AG04450 (cell line): ENCODE measurements around the gene PROSER1. TPM values are rescaled to one million over a fixed set of nuclear protein-coding genes. Genes with fewer than 3 reads are reported as not detected.
A peak's percentile ranks its signal among the peaks of the same experiment; 100 is the strongest.

Experiments used
- CTCF ChIA-PET: fragments of 300-600, 350-600 bp; formaldehyde crosslinking; extraction: SDS; loops from one replicate; lab custom pipeline; 2022; ENCODE audit warnings: antibody characterized with exemption, inconsistent platforms; lab: Charles Lee
- POLR2A ChIA-PET: fragments of 350-600 bp; formaldehyde crosslinking; extraction: SDS; loops from one replicate; lab custom pipeline; 2021; ENCODE audit warnings: antibody characterized with exemption, inconsistent platforms; lab: Yijun Ruan, JAX
- DNase-seq: peaks from one replicate; pipeline ENCODE4 v3.0.0-alpha.2; 2011; ENCODE audit warnings: low read depth, low spot score
- H3K27ac ChIP-seq: one replicate; pipeline ENCODE4 v1.5.1; 2012; ENCODE audit warnings: low read depth, low read length, control low read depth
- H3K27me3 ChIP-seq: one replicate; pipeline ENCODE4 v1.6.0; 2012; ENCODE audit warnings: low read length; ENCODE audit not compliant: control insufficient read depth, insufficient read depth
- H3K4me3 ChIP-seq: 2 replicates; pipeline ENCODE4 v1.5.1; 2011; ENCODE audit warnings: mild to moderate bottlenecking, low read depth, low read length, control low read depth
- H3K9me3 ChIP-seq: 2 replicates; pipeline ENCODE4 v1.5.1; 2012; ENCODE audit warnings: low read length; ENCODE audit not compliant: control insufficient read depth, insufficient read depth
- polyA plus RNA-seq: library from polyadenylated mRNA; depleted of rRNA; stranded (reverse); fragments of >200 nt; gene quantifications from 2 replicates; pipeline ENCODE4 v1.2.3, GENCODE V29; 2011
- TF ChIP-seq, protein P1 (sequence below): IDR thresholded peaks from 2 replicates; pipeline ENCODE4 v1.5.1; 2011; ENCODE audit warnings: low read depth, low read length, control low read depth, inconsistent platforms

PROSER1 gene
- polyA plus RNA-seq, 1 experiment: 19.4 TPM

DNA sequence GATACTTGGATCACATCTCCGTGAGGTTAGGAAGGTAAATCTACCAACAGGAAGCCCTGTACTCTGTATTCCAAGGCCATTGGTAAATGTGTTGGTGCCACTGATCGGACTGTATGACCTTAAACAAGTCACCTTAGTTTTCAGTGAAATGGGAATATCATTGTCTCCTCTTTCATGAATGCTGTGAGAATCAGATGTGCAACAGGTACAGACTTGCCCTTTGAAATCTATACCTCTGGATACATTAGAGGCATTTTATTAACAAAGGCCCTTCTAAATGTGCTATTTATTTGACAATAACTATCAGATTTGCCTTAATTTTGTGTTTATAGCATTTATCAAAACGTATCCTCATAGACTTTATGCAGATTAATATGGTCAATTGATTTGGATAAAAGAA, 11.4 kb upstream of the PROSER1 start:
- TF ChIP-seq, protein P1, sequence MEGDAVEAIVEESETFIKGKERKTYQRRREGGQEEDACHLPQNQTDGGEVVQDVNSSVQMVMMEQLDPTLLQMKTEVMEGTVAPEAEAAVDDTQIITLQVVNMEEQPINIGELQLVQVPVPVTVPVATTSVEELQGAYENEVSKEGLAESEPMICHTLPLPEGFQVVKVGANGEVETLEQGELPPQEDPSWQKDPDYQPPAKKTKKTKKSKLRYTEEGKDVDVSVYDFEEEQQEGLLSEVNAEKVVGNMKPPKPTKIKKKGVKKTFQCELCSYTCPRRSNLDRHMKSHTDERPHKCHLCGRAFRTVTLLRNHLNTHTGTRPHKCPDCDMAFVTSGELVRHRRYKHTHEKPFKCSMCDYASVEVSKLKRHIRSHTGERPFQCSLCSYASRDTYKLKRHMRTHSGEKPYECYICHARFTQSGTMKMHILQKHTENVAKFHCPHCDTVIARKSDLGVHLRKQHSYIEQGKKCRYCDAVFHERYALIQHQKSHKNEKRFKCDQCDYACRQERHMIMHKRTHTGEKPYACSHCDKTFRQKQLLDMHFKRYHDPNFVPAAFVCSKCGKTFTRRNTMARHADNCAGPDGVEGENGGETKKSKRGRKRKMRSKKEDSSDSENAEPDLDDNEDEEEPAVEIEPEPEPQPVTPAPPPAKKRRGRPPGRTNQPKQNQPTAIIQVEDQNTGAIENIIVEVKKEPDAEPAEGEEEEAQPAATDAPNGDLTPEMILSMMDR: no peak
- Histone ChIP-seq H3K4me3 (no peak overlapping the region), H3K27me3 (no peaks in the 10 kb centered on the region), H3K9me3 (no peaks in the 10 kb centered on the region), H3K27ac (no peak overlapping the region)
- POLR2A ChIA-PET: no interaction called here
- no peak for DNase-seq
- CTCF ChIA-PET: interaction anchor here (0.7 to 2.6 kb wide), 4 partner anchors 563 to 628 kb away, joined by 3 to 21 read pairs (median 10); no protein-coding TSS in a partner anchor

DNA sequence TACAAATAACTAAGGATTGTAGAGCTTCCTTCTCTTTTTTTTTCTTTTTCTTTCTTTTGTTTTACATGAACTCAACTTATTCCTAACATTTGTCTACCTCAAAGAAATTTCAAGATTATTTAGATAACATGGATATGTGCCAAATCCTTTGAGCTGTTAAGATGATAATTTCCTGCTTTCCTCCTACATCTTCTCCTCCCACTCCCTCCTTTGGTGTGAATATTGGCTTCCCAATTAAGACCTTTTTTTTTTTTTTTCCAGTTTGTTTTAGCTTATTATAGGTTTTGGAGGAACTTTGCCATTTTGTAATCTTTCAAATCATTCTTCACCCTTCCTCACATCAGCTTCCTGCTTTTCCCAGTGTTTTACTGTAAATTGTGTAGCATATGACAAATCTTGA, 10.9 kb upstream of the PROSER1 start:
- Histone ChIP-seq H3K27me3 (no peaks in the 10 kb centered on the region), H3K27ac (no peak overlapping the region), H3K9me3 (no peaks in the 10 kb centered on the region), H3K4me3 (no peak overlapping the region)
- ChIA-PET CTCF (interaction anchor here (0.7 to 2.6 kb wide), 4 partner anchors 563 to 629 kb away, joined by 3 to 21 read pairs (median 10); no protein-coding TSS in a partner anchor), POLR2A (interaction anchor here (0.6 kb wide), 1 partner anchor 12 kb away, joined by 3 read pairs; no protein-coding TSS in a partner anchor)
- no peak for DNase-seq
- TF ChIP-seq, protein P1: no peak

DNA sequence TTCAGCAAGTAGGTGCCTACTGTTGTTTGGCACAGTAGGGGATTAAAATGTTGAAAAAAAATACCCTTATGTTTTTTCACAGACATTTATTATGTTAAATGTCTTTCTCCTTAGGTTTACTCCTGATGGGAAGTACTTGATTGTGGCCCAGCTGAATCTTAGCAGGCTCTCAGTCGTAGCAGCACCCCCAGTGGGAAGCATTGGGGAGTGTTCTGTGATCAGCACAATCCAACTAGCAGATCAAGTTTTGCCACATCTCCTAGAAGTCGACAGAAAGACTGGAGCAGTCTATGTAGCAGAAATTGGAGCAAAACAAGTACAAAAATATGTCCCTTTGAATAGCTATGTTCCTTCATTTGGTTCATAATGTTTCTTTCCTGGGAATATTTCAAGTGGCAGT, 9.7 kb upstream of the PROSER1 start:
- no peak for DNase-seq
- TF ChIP-seq, protein P1: peak; percentile 19; the same call in 1 of the 2 replicates
- Histone ChIP-seq H3K27me3 (no peaks in the 10 kb centered on the region), H3K4me3 (no peak overlapping the region), H3K27ac (no peak overlapping the region), H3K9me3 (no peaks in the 10 kb centered on the region)
- ChIA-PET POLR2A (interaction anchor here (1.0 kb wide), 1 partner anchor 9 kb away, joined by 4 read pairs; the partner anchor contains the start of gene NHLRC3), CTCF (interaction anchor here (1.5 to 2.6 kb wide), 4 partner anchors 10 to 569 kb away, joined by 3 to 21 read pairs (median 11); no protein-coding TSS in a partner anchor)

DNA sequence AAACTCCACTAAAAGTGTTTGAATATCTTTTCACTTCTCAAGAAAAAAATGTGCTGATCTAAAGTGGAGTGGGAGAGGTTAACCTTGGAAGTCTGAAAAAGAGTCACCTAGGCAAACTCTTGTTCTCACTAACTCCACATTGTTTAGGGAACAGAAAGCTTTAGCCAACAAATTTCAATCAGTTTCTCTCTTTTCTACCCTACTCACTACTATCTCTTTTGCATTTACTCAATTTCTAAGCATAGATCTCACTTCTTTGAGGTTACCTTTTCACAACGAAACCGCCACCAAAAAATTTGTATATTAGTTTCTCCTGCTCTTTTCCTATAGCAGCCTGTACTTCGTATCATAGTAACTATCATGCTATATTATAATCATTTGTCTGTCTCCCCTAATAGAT, 6.6 kb upstream of the PROSER1 start:
- ChIA-PET CTCF (no interaction called here), POLR2A (no interaction called here)
- Histone ChIP-seq H3K27me3 (no peaks in the 10 kb centered on the region), H3K9me3 (no peaks in the 10 kb centered on the region), H3K4me3 (no peak overlapping the region), H3K27ac (no peak overlapping the region)
- no peak for DNase-seq
- TF ChIP-seq, protein P1: no peak

DNA sequence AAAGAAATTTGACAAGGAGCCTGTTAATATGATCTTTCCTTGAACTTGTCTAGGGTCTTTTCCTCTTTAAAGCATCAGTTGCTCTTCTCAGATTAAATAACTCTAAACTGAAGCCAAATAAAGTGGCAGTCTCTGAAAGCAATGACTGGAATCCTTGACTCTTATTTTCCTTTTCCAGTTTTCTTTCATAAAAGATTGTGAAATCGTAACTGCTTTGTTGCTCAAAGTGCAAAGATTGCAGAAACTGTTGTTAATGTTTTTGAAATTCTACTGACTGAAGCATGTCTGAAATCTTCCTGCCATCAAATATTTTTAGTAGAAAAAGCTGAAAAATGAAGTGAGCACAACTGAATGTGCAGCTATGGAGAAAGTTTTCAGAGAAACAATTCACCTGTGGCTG, 2.3 kb upstream of the PROSER1 start:
- CTCF ChIA-PET: interaction anchor here (1.2 kb wide), 1 partner anchor 11 kb away, joined by 4 read pairs; no protein-coding TSS in a partner anchor

More for the DNA sequence above, 2.3 kb upstream of the PROSER1 start:
- no peak for DNase-seq
- TF ChIP-seq, protein P1: no peak
- Histone ChIP-seq H3K27me3 (no peaks in the 10 kb centered on the region), H3K27ac (no peak overlapping the region), H3K9me3 (no peaks in the 10 kb centered on the region), H3K4me3 (no peak overlapping the region)
- POLR2A ChIA-PET: no interaction called here
